A549 (cell line): ENCODE data around the gene C6orf141. TPM values are rescaled to one million over a fixed set of nuclear protein-coding genes. Genes with fewer than 3 reads are reported as not detected.

Source experiments
- ATAC-seq, 2 experiments: fragments of 200-7000 bp in 1 of 2; fragments of >200 bp in 1 of 2; cut with Nextera tagmentation in 1 of 2; cut with Tn5 transposase in 1 of 2; 3 replicates each; pipeline versions ENCODE4 v1.8.0 to v1.9.1; 2018 to 2020; ENCODE audit warnings: mild to moderate bottlenecking in 1 of 2, moderate library complexity in 1 of 2
- CTCF ChIA-PET: fragments of 300-600 bp; sonication (Branson Sonifier 250); formaldehyde crosslinking; extraction: SDS; loops from one replicate; lab custom pipeline; 2021; ENCODE audit warnings: antibody characterized with exemption, inconsistent platforms; lab: Yijun Ruan, JAX
- POLR2A ChIA-PET: fragments of 350-600 bp; formaldehyde crosslinking; extraction: SDS; loops from one replicate; lab custom pipeline; 2021; ENCODE audit warnings: antibody characterized with exemption, inconsistent platforms; lab: Yijun Ruan, JAX
- DNase-seq, 2 experiments: peaks; one replicate each; pipeline versions ENCODE4 v3.0.0 to v3.0.0-alpha.2; 2011 to 2016; ENCODE audit warnings: low read depth in 1 of 2, low spot score in 1 of 2
- FAIRE-seq: peaks from 2 replicates; lab custom pipeline; 2011; peaks lifted over from hg19 to GRCh38; lab: Jason Lieb, UNC
- H3K27ac ChIP-seq, 2 experiments: fragments of >200 bp; sonication (Bioruptor Twin); formaldehyde crosslinking; 3 replicates each; pipeline ENCODE4 v1.5.1; 2016 to 2017
- H3K4me1 ChIP-seq: fragments of >200 bp; sonication (Bioruptor Twin); formaldehyde crosslinking; 3 replicates; pipeline ENCODE4 v1.6.1; 2016
- H3K4me2 ChIP-seq: fragments of >200 bp; sonication (Bioruptor Twin); formaldehyde crosslinking; 3 replicates; pipeline ENCODE4 v1.6.1; 2016
- H3K4me3 ChIP-seq: fragments of >200 bp; sonication (Bioruptor Twin); formaldehyde crosslinking; 3 replicates; pipeline ENCODE4 v1.5.1; 2016
- H3K9me3 ChIP-seq: fragments of >200 bp; sonication (Bioruptor Twin); formaldehyde crosslinking; 3 replicates; pipeline ENCODE4 v1.6.1; 2016
- CBX2 ChIP-seq: fragments of 200-600 bp; sonication (generic); IDR thresholded peaks from 2 replicates; pipeline ENCODE4 v1.6.1; 2016; ENCODE audit warnings: low read depth, mild to moderate bottlenecking, borderline replicate concordance
- CEBPB ChIP-seq, 2 experiments: fragments of >200 bp in 1 of 2; sonication (Bioruptor Twin) in 1 of 2; formaldehyde crosslinking in 1 of 2; IDR thresholded peaks; 2 replicates each; pipeline ENCODE4 v1.6.1; 2012 to 2016
- EHF ChIP-seq: fragments of 250-450 bp; sonication (Bioruptor Pico); IDR thresholded peaks from 2 replicates; pipeline ENCODE4 v1.5.0; 2020; ENCODE audit warnings: mild to moderate bottlenecking
- ESRRA ChIP-seq: fragments of 150-350 bp; IDR thresholded peaks from 2 replicates; pipeline ENCODE4 v1.6.1; 2014; ENCODE audit warnings: mild to moderate bottlenecking, low read length, borderline replicate concordance
- HDAC2 ChIP-seq: fragments of 200-600 bp; sonication (generic); IDR thresholded peaks from 2 replicates; pipeline ENCODE4 v1.6.1; 2016
- HMGXB4 ChIP-seq: fragments of 250-450 bp; sonication (Bioruptor Pico); IDR thresholded peaks from 2 replicates; pipeline ENCODE4 v1.5.0; 2021; ENCODE audit warnings: mild to moderate bottlenecking, moderate library complexity, borderline replicate concordance
- HOXB13 ChIP-seq: fragments of 250-450 bp; sonication (Bioruptor Pico); IDR thresholded peaks from 2 replicates; pipeline ENCODE4 v1.5.0; 2020; ENCODE audit warnings: low read depth, mild to moderate bottlenecking, moderate library complexity
- HOXB5 ChIP-seq: fragments of 250-450 bp; sonication (Bioruptor Pico); IDR thresholded peaks from 2 replicates; pipeline ENCODE4 v1.5.0; 2020; ENCODE audit warnings: mild to moderate bottlenecking, moderate library complexity
- KDM5A ChIP-seq: fragments of 200-600 bp; sonication (generic); IDR thresholded peaks from 2 replicates; pipeline ENCODE4 v1.6.1; 2016; ENCODE audit warnings: antibody characterized with exemption, mild to moderate bottlenecking
- MAFK ChIP-seq: fragments of 450-650 bp; IDR thresholded peaks from 2 replicates; pipeline ENCODE4 v1.6.1; 2014; ENCODE audit not compliant: partially characterized antibody
- PHF8 ChIP-seq: fragments of 200-600 bp; sonication (generic); IDR thresholded peaks from 2 replicates; pipeline ENCODE4 v1.6.1; 2016; ENCODE audit warnings: low read depth, mild to moderate bottlenecking, antibody characterized with exemption, moderate library complexity, borderline replicate concordance
- RAD21 ChIP-seq, 2 experiments: fragments of >200 bp in 1 of 2; sonication (Bioruptor Twin) in 1 of 2; formaldehyde crosslinking in 1 of 2; IDR thresholded peaks in 1 of 2; conservative IDR thresholded peaks in 1 of 2; 2 replicates in 1 of 2; 3 replicates in 1 of 2; pipeline ENCODE4 v1.6.1; 2012 to 2018; ENCODE audit warnings: inconsistent platforms in 1 of 2
- RFX5 ChIP-seq: fragments of 450-650 bp; IDR thresholded peaks from 2 replicates; pipeline ENCODE4 v1.7.1; 2014; ENCODE audit warnings: antibody characterized with exemption, mild to moderate bottlenecking, moderate library complexity
- ZFP36 ChIP-seq: fragments of 450-650 bp; IDR thresholded peaks from 2 replicates; pipeline ENCODE4 v1.6.1; 2014; ENCODE audit warnings: borderline replicate concordance; ENCODE audit not compliant: partially characterized antibody
- ZNF302 ChIP-seq: fragments of 250-450 bp; sonication (Bioruptor Pico); IDR thresholded peaks from 2 replicates; pipeline ENCODE4 v1.9.0; 2021; ENCODE audit warnings: inconsistent platforms, mild to moderate bottlenecking, moderate library complexity
- WGBS: methylation state at CpG from one replicate; pipeline ENCODE4 v1.1.6; 2017; ENCODE audit errors: missing lambda C conversion rate; 5-methylcytosine and 5-hydroxymethylcytosine counted together
- polyA plus RNA-seq, 4 experiments: library from polyadenylated mRNA; depleted of rRNA in 3 of 4; stranded (reverse); fragments of >200 nt; fragmentation: RNase III in 1 of 4; extraction: RNeasy Plus Mini Kit Qiagen cat#74134 plus additional on column Dnase treatment in 1 of 4; gene quantifications; 2 replicates in 3 of 4; 3 replicates in 1 of 4; pipeline ENCODE4 v1.2.3, GENCODE V29; 2011 to 2017
- TF ChIP-seq, protein P1 (sequence below): fragments of >200 bp; sonication (Bioruptor Twin); formaldehyde crosslinking; IDR thresholded peaks from 3 replicates; pipeline ENCODE4 v1.6.1; 2016
- TF ChIP-seq, protein P2 (sequence below): IDR thresholded peaks from 2 replicates; pipeline ENCODE4 v1.6.1; 2012
- TF ChIP-seq, protein P3 (sequence below): fragments of 200-600 bp; sonication (generic); IDR thresholded peaks from 2 replicates; pipeline ENCODE4 v1.6.1; 2016; ENCODE audit warnings: antibody characterized with exemption, mild to moderate bottlenecking, moderate library complexity
- TF ChIP-seq, protein P4 (sequence below): fragments of >200 bp; sonication (Bioruptor Twin); formaldehyde crosslinking; IDR thresholded peaks from 3 replicates; pipeline ENCODE4 v1.5.1; 2016

Gene C6orf141
- polyA plus RNA-seq, 2 of the 4 experiments (the other 2 are of a cell fraction): 24.9 to 29.9 TPM

GRCh38 chr6:49527320-49527719, 23.1 kb upstream of the C6orf141 start:
- H3K4me2 ChIP-seq: no peak overlapping the region
- WGBS: 47% methylated on average over 1 of the region's 1 CpG
- FAIRE-seq (no peak), ATAC-seq (no peak)
- ChIA-PET POLR2A (no interaction called here), CTCF (no interaction called here)
- no peak overlapping the region for H3K4me3 ChIP-seq
- TF ChIP-seq PHF8 (no peak), EHF (CRISPR knock-in tag) (no peak), CEBPB (IDR thresholded peaks at IDR 0.05) (no peak), ZFP36 (no peak), HOXB13 (CRISPR knock-in tag) (no peak), ESRRA (no peak), RAD21 (conservative IDR thresholded peaks at IDR 0.05 in 1 of 2, IDR thresholded peaks at IDR 0.05 in 1 of 2) (no peak), HDAC2 (no peak), MAFK (no peak), ZNF302 (no peak), HOXB5 (CRISPR knock-in tag) (no peak), RFX5 (no peak), KDM5A (no peak), HMGXB4 (no peak), CBX2 (no peak)
- TF ChIP-seq, protein P1, sequence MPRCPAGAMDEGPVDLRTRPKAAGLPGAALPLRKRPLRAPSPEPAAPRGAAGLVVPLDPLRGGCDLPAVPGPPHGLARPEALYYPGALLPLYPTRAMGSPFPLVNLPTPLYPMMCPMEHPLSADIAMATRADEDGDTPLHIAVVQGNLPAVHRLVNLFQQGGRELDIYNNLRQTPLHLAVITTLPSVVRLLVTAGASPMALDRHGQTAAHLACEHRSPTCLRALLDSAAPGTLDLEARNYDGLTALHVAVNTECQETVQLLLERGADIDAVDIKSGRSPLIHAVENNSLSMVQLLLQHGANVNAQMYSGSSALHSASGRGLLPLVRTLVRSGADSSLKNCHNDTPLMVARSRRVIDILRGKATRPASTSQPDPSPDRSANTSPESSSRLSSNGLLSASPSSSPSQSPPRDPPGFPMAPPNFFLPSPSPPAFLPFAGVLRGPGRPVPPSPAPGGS: no peak
- TF ChIP-seq, protein P2, sequence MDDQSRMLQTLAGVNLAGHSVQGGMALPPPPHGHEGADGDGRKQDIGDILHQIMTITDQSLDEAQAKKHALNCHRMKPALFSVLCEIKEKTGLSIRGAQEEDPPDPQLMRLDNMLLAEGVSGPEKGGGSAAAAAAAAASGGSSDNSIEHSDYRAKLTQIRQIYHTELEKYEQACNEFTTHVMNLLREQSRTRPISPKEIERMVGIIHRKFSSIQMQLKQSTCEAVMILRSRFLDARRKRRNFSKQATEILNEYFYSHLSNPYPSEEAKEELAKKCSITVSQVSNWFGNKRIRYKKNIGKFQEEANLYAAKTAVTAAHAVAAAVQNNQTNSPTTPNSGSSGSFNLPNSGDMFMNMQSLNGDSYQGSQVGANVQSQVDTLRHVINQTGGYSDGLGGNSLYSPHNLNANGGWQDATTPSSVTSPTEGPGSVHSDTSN: no peak
- TF ChIP-seq, protein P3, sequence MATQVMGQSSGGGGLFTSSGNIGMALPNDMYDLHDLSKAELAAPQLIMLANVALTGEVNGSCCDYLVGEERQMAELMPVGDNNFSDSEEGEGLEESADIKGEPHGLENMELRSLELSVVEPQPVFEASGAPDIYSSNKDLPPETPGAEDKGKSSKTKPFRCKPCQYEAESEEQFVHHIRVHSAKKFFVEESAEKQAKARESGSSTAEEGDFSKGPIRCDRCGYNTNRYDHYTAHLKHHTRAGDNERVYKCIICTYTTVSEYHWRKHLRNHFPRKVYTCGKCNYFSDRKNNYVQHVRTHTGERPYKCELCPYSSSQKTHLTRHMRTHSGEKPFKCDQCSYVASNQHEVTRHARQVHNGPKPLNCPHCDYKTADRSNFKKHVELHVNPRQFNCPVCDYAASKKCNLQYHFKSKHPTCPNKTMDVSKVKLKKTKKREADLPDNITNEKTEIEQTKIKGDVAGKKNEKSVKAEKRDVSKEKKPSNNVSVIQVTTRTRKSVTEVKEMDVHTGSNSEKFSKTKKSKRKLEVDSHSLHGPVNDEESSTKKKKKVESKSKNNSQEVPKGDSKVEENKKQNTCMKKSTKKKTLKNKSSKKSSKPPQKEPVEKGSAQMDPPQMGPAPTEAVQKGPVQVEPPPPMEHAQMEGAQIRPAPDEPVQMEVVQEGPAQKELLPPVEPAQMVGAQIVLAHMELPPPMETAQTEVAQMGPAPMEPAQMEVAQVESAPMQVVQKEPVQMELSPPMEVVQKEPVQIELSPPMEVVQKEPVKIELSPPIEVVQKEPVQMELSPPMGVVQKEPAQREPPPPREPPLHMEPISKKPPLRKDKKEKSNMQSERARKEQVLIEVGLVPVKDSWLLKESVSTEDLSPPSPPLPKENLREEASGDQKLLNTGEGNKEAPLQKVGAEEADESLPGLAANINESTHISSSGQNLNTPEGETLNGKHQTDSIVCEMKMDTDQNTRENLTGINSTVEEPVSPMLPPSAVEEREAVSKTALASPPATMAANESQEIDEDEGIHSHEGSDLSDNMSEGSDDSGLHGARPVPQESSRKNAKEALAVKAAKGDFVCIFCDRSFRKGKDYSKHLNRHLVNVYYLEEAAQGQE: no peak
- TF ChIP-seq, protein P4, sequence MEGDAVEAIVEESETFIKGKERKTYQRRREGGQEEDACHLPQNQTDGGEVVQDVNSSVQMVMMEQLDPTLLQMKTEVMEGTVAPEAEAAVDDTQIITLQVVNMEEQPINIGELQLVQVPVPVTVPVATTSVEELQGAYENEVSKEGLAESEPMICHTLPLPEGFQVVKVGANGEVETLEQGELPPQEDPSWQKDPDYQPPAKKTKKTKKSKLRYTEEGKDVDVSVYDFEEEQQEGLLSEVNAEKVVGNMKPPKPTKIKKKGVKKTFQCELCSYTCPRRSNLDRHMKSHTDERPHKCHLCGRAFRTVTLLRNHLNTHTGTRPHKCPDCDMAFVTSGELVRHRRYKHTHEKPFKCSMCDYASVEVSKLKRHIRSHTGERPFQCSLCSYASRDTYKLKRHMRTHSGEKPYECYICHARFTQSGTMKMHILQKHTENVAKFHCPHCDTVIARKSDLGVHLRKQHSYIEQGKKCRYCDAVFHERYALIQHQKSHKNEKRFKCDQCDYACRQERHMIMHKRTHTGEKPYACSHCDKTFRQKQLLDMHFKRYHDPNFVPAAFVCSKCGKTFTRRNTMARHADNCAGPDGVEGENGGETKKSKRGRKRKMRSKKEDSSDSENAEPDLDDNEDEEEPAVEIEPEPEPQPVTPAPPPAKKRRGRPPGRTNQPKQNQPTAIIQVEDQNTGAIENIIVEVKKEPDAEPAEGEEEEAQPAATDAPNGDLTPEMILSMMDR: no peak
- TF ChIP-seq, all 56 proteins: peak for 0
- DNase-seq: no peak
- Histone ChIP-seq H3K27ac (no peak overlapping the region), H3K4me1 (peaks cover 12% of the 10 kb centered on the region; the same call in 2 of the 3 replicates), H3K9me3 (no peaks in the 10 kb centered on the region)
